Psoas muscle (tissue), 8 donors: ENCODE measurements around the gene SLC26A9. TPM values are rescaled to one million over a fixed set of nuclear protein-coding genes. Genes with fewer than 3 reads are reported as not detected.

Experiments
- ATAC-seq, 4 donors: fragments of 200-7000 bp; cut with Tn5 transposase; one replicate each; pipeline ENCODE4 v1.9.1; 2020; ENCODE audit warnings: moderate library complexity in 3 of 4, mild to moderate bottlenecking in 2 of 4
- DNase-seq, 2 donors: peaks; one replicate each; pipeline ENCODE4 v3.0.0-alpha.2; 2020
- H3K27ac ChIP-seq: fragments of 200-600 bp; one replicate; pipeline ENCODE4 v1.8.0; 2022
- H3K27me3 ChIP-seq, 3 donors: fragments of 200-600 bp in 1 of 3; one replicate each; pipeline versions ENCODE4 v1.6.1 to v1.8.0; 2013 to 2022; ENCODE audit warnings: low read length in 2 of 3, mild to moderate bottlenecking in 2 of 3, moderate library complexity in 1 of 3; ENCODE audit not compliant: insufficient read depth in 3 of 3
- H3K36me3 ChIP-seq, 2 donors: fragments of 200-600 bp in 1 of 2; one replicate each; pipeline versions ENCODE4 v1.6.1 to v1.8.0; 2013 to 2022; ENCODE audit warnings: low read depth in 1 of 2, mild to moderate bottlenecking in 1 of 2, moderate library complexity in 1 of 2; ENCODE audit not compliant: insufficient read depth in 1 of 2
- H3K4me1 ChIP-seq: fragments of 200-600 bp; one replicate; pipeline ENCODE4 v1.8.0; 2022
- H3K4me3 ChIP-seq: fragments of 200-600 bp; one replicate; pipeline ENCODE4 v1.8.0; 2022; ENCODE audit warnings: mild to moderate bottlenecking
- H3K9me3 ChIP-seq: fragments of 200-600 bp; one replicate; pipeline ENCODE4 v1.8.0; 2022
- WGBS, 3 donors: extraction: QIAGEN DNeasy Blood & Tissue Kit; methylation state at CpG; one replicate each; pipeline versions ENCODE4 v1.1.6 to v1.1.7; 2013; 5-methylcytosine and 5-hydroxymethylcytosine counted together
- intact Hi-C, 2 donors: fragments of 100-400 bp; cut with DNase I; formaldehyde crosslinking; loops; one replicate each; pipeline versions ENCODE4 v1.11.0 to v1.14.2; 2022
- polyA plus RNA-seq, 3 donors: library from polyadenylated mRNA; stranded (reverse); fragments of 200-250 nt; gene quantifications; one replicate each; pipeline ENCODE4 v1.2.3, GENCODE V29; 2013
- total RNA-seq, 4 donors: library from RNA; stranded (reverse); fragmentation: NEBNext Ultra II Directional in 2 of 4; extraction: Animal tissue kit (Norgen Biotek cat#: 25700) in 2 of 4; gene quantifications; one replicate each; pipeline versions ENCODE4 v1.2.1 to v1.2.4, GENCODE V29; 2021 to 2023
- TF ChIP-seq, protein P1 (sequence below): fragments of 200-600 bp; IDR thresholded peaks from one replicate; pipeline ENCODE4 v1.8.0; 2022; ENCODE audit warnings: antibody characterized with exemption
- donor health status: healthy with polysubstance abuse.
- donor health status: DM: no; HTN: no; CAD: no; lungs with moderate emphysema.
- donor health status: Bipolar disorder and iron deficiency.
- donor health status: healthy.
- donor health status: DM: yes; HTN: yes; CAD: no.
- donor health status: DM: no; HTN: no; CAD: no.
- donor health status: DM: no; HTN: no; CAD: no.
- donor health status: DM: yes; HTN: yes; CAD: no.

Gene SLC26A9
- total and polyA plus RNA-seq, 7 donors, result 0.15 to 5.5 (median 0.42) TPM

DNA sequence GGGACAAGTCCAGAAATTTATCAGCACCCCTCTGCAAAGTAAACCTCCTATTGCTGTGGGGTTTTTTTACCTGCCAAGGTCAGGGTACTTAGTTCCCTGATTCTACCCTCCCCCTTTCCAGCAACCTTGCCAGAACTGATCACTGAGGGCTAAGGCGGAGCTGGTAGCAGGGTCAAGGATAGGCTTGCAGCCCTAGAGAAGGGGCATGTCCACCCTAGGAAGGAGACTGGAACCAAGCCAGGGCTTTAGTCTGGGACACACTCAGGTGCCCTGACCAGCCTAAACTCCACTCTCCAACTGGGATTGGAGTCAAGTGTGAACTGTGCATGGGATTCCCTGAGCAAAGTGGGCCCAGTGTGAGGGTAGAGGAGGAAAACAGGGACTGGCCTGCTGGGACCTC, 6.5 kb upstream of the SLC26A9 start:
- WGBS, 3 donors, result 83 to 100% (median 91%) methylated on average over 1 of the region's 1 CpG
- H3K4me3 ChIP-seq, result no peak overlapping the region
- H3K27ac ChIP-seq, result peak overlapping the region; percentile 46
- ATAC-seq (peak in 2 of 4 donors; percentile 2 to 3), DNase-seq (no peak)
- H3K27me3 ChIP-seq, result no peaks in the 10 kb centered on the region
- H3K36me3 ChIP-seq, result no peaks in the 10 kb centered on the region
- intact Hi-C loops, result loop anchor here in 1 of 2 donors (2.0 kb wide), 1 partner anchor 21 kb away; no protein-coding TSS in a partner anchor
- no peaks in the 10 kb centered on the region for H3K9me3 ChIP-seq
- TF ChIP-seq, protein P1, sequence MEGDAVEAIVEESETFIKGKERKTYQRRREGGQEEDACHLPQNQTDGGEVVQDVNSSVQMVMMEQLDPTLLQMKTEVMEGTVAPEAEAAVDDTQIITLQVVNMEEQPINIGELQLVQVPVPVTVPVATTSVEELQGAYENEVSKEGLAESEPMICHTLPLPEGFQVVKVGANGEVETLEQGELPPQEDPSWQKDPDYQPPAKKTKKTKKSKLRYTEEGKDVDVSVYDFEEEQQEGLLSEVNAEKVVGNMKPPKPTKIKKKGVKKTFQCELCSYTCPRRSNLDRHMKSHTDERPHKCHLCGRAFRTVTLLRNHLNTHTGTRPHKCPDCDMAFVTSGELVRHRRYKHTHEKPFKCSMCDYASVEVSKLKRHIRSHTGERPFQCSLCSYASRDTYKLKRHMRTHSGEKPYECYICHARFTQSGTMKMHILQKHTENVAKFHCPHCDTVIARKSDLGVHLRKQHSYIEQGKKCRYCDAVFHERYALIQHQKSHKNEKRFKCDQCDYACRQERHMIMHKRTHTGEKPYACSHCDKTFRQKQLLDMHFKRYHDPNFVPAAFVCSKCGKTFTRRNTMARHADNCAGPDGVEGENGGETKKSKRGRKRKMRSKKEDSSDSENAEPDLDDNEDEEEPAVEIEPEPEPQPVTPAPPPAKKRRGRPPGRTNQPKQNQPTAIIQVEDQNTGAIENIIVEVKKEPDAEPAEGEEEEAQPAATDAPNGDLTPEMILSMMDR, result no peak
- H3K4me1 ChIP-seq, result peaks cover 32% of the 10 kb centered on the region

DNA sequence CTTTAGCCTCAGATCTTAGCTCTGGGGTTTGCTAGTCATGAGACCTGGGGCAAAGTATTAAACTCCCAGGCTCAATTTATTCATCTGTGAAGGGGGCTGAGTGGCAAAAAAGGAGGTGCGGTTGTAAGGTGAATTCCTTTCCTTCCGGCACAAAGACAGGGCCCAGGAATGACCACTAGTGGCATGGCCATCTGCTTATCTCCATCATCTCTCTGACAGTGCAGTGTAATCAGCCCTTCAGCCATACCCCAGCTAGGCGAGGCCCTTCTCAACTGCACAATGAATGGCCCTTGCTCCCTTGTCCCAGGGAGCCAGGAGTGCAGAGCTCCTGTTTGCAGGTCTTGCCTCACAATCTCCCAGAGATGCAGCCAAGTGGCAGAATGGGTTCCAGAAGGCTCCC, 5.6 kb upstream of the SLC26A9 start:
- no peak for ATAC-seq
- H3K36me3 ChIP-seq, result no peaks in the 10 kb centered on the region
- H3K9me3 ChIP-seq, result no peaks in the 10 kb centered on the region
- no peak overlapping the region for H3K4me3 ChIP-seq
- no peak for DNase-seq
- no peak overlapping the region for H3K27ac ChIP-seq
- intact Hi-C loops, result loop anchor here in 1 of 2 donors (2.0 kb wide), 1 partner anchor 22 kb away; no protein-coding TSS in a partner anchor
- no peaks in the 10 kb centered on the region for H3K27me3 ChIP-seq
- TF ChIP-seq, protein P1, result no peak
- peaks cover 32% of the 10 kb centered on the region for H3K4me1 ChIP-seq
- WGBS, 3 donors, result 91 to 96% (median 92%) methylated on average over 3 of the region's 3 CpGs

DNA sequence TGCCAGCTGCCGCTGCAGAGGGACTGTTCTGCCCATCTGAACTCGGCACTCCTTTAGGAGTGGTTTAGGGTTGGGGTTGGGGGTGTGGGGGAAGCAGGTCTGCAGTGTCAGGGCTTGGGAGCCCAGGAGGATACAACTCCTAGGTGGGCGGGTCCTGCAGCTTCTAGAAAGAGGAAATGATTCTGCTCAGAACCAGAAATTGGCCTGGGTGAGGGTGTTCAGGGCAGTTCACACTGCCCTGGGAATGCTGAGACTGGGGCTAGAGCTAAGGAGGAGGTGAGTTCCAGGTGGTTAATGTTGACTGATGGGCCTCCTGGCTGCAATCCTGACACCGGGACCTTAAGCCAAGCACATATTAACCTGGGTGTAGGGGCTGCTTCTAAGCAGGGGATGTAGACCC, 4.8 kb upstream of the SLC26A9 start:
- intact Hi-C loops, result loop anchor here in 1 of 2 donors (2.0 kb wide), 1 partner anchor 23 kb away; no protein-coding TSS in a partner anchor
- Histone ChIP-seq H3K4me1 (peaks cover 32% of the 10 kb centered on the region), H3K27me3 (no peaks in the 10 kb centered on the region), H3K27ac (no peak overlapping the region), H3K9me3 (no peaks in the 10 kb centered on the region), H3K36me3 (no peaks in the 10 kb centered on the region), H3K4me3 (no peak overlapping the region)
- TF ChIP-seq, protein P1, result no peak
- no peak for DNase-seq
- no peak for ATAC-seq
- 81 to 90% (median 86%) methylated on average over 4 of the region's 4 CpGs for WGBS, 3 donors

DNA sequence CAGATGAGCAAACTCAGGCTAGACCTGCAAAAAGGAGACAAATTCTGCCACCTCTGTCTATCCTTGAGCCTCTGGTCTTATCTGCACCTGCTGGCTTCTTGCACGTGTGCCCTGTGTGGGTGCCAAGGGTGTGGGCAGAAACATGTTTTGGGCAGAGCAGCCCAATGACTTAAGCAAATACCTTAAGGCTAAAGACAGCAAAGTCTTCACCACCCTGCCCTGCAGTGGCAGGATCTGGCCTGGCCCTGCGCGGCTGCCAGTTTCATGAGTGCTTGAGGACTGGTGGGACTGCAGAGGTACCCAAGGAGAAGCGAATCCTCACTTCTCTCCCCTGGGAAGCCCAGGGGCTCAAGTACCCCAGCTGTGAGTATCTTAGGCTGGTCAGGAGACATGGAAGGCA, 3.8 kb upstream of the SLC26A9 start:
- H3K4me1 ChIP-seq, result peaks cover 30% of the 10 kb centered on the region
- peak in 3 of 4 donors; percentile 15 to 53 (median 23) for ATAC-seq
- no peak overlapping the region for H3K27ac ChIP-seq
- TF ChIP-seq, protein P1, result no peak
- no peaks in the 10 kb centered on the region for H3K36me3 ChIP-seq
- H3K4me3 ChIP-seq, result no peak overlapping the region
- no peaks in the 10 kb centered on the region for H3K27me3 ChIP-seq
- intact Hi-C loops, result no loop called here
- H3K9me3 ChIP-seq, result no peaks in the 10 kb centered on the region
- peak in 1 of 2 donors; percentile 66 for DNase-seq
- WGBS, 3 donors, result 67 to 70% (median 70%) methylated on average over 4 of the region's 4 CpGs

DNA sequence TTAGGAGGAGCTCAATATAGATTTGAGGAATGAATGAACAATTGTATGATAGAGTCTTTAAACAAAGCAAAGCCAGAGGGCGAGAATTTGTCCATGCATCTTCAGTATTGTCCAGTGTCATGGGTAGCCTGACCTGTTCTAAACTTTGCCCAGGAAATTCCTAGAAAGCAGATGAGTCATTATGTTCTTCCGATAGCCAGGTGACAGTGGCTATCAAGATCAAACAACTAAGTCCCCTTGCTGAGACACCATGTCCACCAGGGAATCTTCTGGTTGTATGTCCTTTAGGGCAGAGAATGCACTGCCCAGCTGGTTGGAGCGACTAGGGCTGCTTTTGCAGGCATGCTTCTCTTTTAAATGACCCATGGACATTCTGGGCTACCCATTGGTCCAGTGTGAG, 1.8 kb upstream of the SLC26A9 start:
- H3K4me3 ChIP-seq, result no peak overlapping the region
- intact Hi-C loops, result no loop called here
- H3K36me3 ChIP-seq, result no peaks in the 10 kb centered on the region
- H3K27me3 ChIP-seq, result no peaks in the 10 kb centered on the region
- no peak for ATAC-seq
- 78 to 90% (median 81%) methylated on average over 3 of the region's 3 CpGs for WGBS, 3 donors
- H3K27ac ChIP-seq, result no peak overlapping the region
- no peak for DNase-seq
- TF ChIP-seq, protein P1, result no peak
- peaks cover 12% of the 10 kb centered on the region for H3K4me1 ChIP-seq
- H3K9me3 ChIP-seq, result no peaks in the 10 kb centered on the region
